Stimulated activated effector memory CD8-positive, alpha-beta T cell treated with anti-CD3 and anti-CD28 coated beads, Interleukin-12 subunit alpha, Interleukin-12 subunit beta, amount 100 ng/mL, for 72 hours (primary cell): Measurements from ENCODE around the gene ST8SIA4.
A peak's percentile ranks its signal among the peaks of the same experiment; 100 is the strongest.
"Not testable (repeated sequence)": the region's sequence is repeated elsewhere in the genome, so short reads cannot be mapped to it uniquely, and the experiment has no call there.

Experiments
- ATAC-seq: fragments of 150-1000 bp; cut with Tn5 transposase; 2 replicates; pipeline ENCODE4 v1.10.0; 2021
- DNase-seq, 2 donors: peaks; one replicate each; pipeline ENCODE4 v3.0.0; 2021 to 2022; ENCODE audit warnings: low spot score in 2 of 2
- H3K27ac Mint-ChIP-seq: one replicate; pipeline ENCODE4 v1.8.0; 2022; ENCODE audit warnings: mild to moderate bottlenecking, mixed read lengths
- H3K36me3 Mint-ChIP-seq: one replicate; pipeline ENCODE4 v1.8.0; 2022; ENCODE audit warnings: mild to moderate bottlenecking, mixed read lengths
- H3K4me1 Mint-ChIP-seq: one replicate; pipeline ENCODE4 v1.8.0; 2022; ENCODE audit warnings: mixed read lengths
- H3K4me3 Mint-ChIP-seq: one replicate; pipeline ENCODE4 v1.8.0; 2022; ENCODE audit warnings: mild to moderate bottlenecking, mixed read lengths
- H3K9me3 Mint-ChIP-seq: one replicate; pipeline ENCODE4 v1.8.0; 2022; ENCODE audit warnings: mixed read lengths

The ST8SIA4 gene

GRCh38 chr5:100789694-100790093 lies 113.4 kb downstream of the ST8SIA4 start:
- Mint-ChIP-seq H3K4me3 (peak overlapping the region; percentile 1), H3K36me3 (no peaks in the 10 kb centered on the region), H3K4me1 (no peaks in the 10 kb centered on the region), H3K27ac (no peak overlapping the region), H3K9me3 (peaks cover 2% of the 10 kb centered on the region)
- DNase-seq (no peak), ATAC-seq (peak; percentile 85)

GRCh38 chr5:100788417-100788816 lies 114.7 kb downstream of the ST8SIA4 start:
- no peak overlapping the region for H3K27ac Mint-ChIP-seq
- no peak overlapping the region for H3K4me3 Mint-ChIP-seq
- ATAC-seq: no peak

GRCh38 chr5:100787648-100788047 lies 115.4 kb downstream of the ST8SIA4 start:
- H3K36me3 Mint-ChIP-seq: no peaks in the 10 kb centered on the region
- no peaks in the 10 kb centered on the region for H3K4me1 Mint-ChIP-seq
- peaks cover 2% of the 10 kb centered on the region for H3K9me3 Mint-ChIP-seq
- ATAC-seq (no peak), DNase-seq (no peak)
- H3K4me3 Mint-ChIP-seq: no peak overlapping the region
- H3K27ac Mint-ChIP-seq: no peak overlapping the region

More at GRCh38 chr5:100788417-100788816, 114.7 kb downstream of the ST8SIA4 start:
- Mint-ChIP-seq H3K9me3 (peaks cover 2% of the 10 kb centered on the region), H3K4me1 (no peaks in the 10 kb centered on the region), H3K36me3 (no peaks in the 10 kb centered on the region)
- no peak for DNase-seq

- H3K4me3 Mint-ChIP-seq, H3K36me3 Mint-ChIP-seq, H3K9me3 Mint-ChIP-seq, DNase-seq, ATAC-seq, H3K27ac Mint-ChIP-seq, H3K4me1 Mint-ChIP-seq: not testable (repeated sequence)
Observed at GRCh38 chr5:100785536-100785935, 117.5 kb downstream of the ST8SIA4 start.

GRCh38 chr5:100780376-100780870 lies 122.7 kb downstream of the ST8SIA4 start:
- Mint-ChIP-seq H3K4me3 (peak overlapping the region; percentile 55), H3K36me3 (no peaks in the 10 kb centered on the region), H3K4me1 (peaks cover 34% of the 10 kb centered on the region), H3K9me3 (peaks cover 6% of the 10 kb centered on the region), H3K27ac (peak overlapping the region; percentile 85)
- DNase-seq (no peak), ATAC-seq (peak; percentile 86)

GRCh38 chr5:100779669-100780375 lies 123.3 kb downstream of the ST8SIA4 start:
- H3K36me3 Mint-ChIP-seq: no peaks in the 10 kb centered on the region
- DNase-seq (no peak), ATAC-seq (peak; percentile 33)
- peaks cover 40% of the 10 kb centered on the region for H3K4me1 Mint-ChIP-seq
- H3K4me3 Mint-ChIP-seq: peak overlapping the region; percentile 55
- H3K27ac Mint-ChIP-seq: peak overlapping the region; percentile 85
- H3K9me3 Mint-ChIP-seq: peaks cover 3% of the 10 kb centered on the region

- Mint-ChIP-seq H3K4me1 (peaks cover 40% of the 10 kb centered on the region), H3K36me3 (no peaks in the 10 kb centered on the region), H3K9me3 (peaks cover 3% of the 10 kb centered on the region), H3K27ac (no peak overlapping the region), H3K4me3 (no peak overlapping the region)
- ATAC-seq (no peak), DNase-seq (no peak)
Observed at GRCh38 chr5:100777680-100778300, 125.3 kb downstream of the ST8SIA4 start.

- no peak for ATAC-seq
Observed at GRCh38 chr5:100775533-100775855, 127.6 kb downstream of the ST8SIA4 start.

GRCh38 chr5:100772548-100772947 lies 130.5 kb downstream of the ST8SIA4 start:
- Mint-ChIP-seq H3K4me1 (peaks cover 9% of the 10 kb centered on the region), H3K4me3 (no peak overlapping the region), H3K27ac (no peak overlapping the region), H3K9me3 (no peaks in the 10 kb centered on the region), H3K36me3 (no peaks in the 10 kb centered on the region)
- ATAC-seq (no peak), DNase-seq (no peak)

More at GRCh38 chr5:100775533-100775855, 127.6 kb downstream of the ST8SIA4 start:
- H3K36me3 Mint-ChIP-seq: no peaks in the 10 kb centered on the region
- peaks cover 30% of the 10 kb centered on the region for H3K4me1 Mint-ChIP-seq
- H3K4me3 Mint-ChIP-seq: no peak overlapping the region
- DNase-seq: no peak
- no peaks in the 10 kb centered on the region for H3K9me3 Mint-ChIP-seq
- peak overlapping the region; percentile 27 for H3K27ac Mint-ChIP-seq

GRCh38 chr5:100772006-100772405 lies 131.1 kb downstream of the ST8SIA4 start:
- H3K4me3 Mint-ChIP-seq: no peak overlapping the region
- H3K36me3 Mint-ChIP-seq: no peaks in the 10 kb centered on the region
- no peak overlapping the region for H3K27ac Mint-ChIP-seq
- ATAC-seq (no peak), DNase-seq (no peak)
- peaks cover 6% of the 10 kb centered on the region for H3K4me1 Mint-ChIP-seq
- H3K9me3 Mint-ChIP-seq: no peaks in the 10 kb centered on the region

GRCh38 chr5:100771181-100771580 lies 131.9 kb downstream of the ST8SIA4 start:
- Mint-ChIP-seq H3K9me3 (no peaks in the 10 kb centered on the region), H3K4me1 (peaks cover 6% of the 10 kb centered on the region), H3K36me3 (no peaks in the 10 kb centered on the region), H3K4me3 (no peak overlapping the region), H3K27ac (no peak overlapping the region)
- DNase-seq (no peak), ATAC-seq (no peak)

- no peaks in the 10 kb centered on the region for H3K9me3 Mint-ChIP-seq
- no peaks in the 10 kb centered on the region for H3K4me1 Mint-ChIP-seq
- H3K27ac Mint-ChIP-seq: no peak overlapping the region
- no peak overlapping the region for H3K4me3 Mint-ChIP-seq
- no peaks in the 10 kb centered on the region for H3K36me3 Mint-ChIP-seq
- no peak for ATAC-seq
- DNase-seq: no peak
Observed at GRCh38 chr5:100768221-100768620, 134.9 kb downstream of the ST8SIA4 start.

- no peak overlapping the region for H3K4me3 Mint-ChIP-seq
- DNase-seq: no peak
- no peaks in the 10 kb centered on the region for H3K36me3 Mint-ChIP-seq
- H3K4me1 Mint-ChIP-seq: no peaks in the 10 kb centered on the region
- no peaks in the 10 kb centered on the region for H3K9me3 Mint-ChIP-seq
- H3K27ac Mint-ChIP-seq: no peak overlapping the region
- ATAC-seq: no peak
Observed at GRCh38 chr5:100762995-100763394, 140.1 kb downstream of the ST8SIA4 start.

- ATAC-seq: no peak
- no peaks in the 10 kb centered on the region for H3K36me3 Mint-ChIP-seq
- H3K4me1 Mint-ChIP-seq: no peaks in the 10 kb centered on the region
- H3K4me3 Mint-ChIP-seq: no peak overlapping the region
- H3K27ac Mint-ChIP-seq: no peak overlapping the region
- no peaks in the 10 kb centered on the region for H3K9me3 Mint-ChIP-seq
- no peak for DNase-seq
Observed at GRCh38 chr5:100762108-100762507, 141.0 kb downstream of the ST8SIA4 start.

- Mint-ChIP-seq H3K9me3 (no peaks in the 10 kb centered on the region), H3K27ac (no peak overlapping the region), H3K4me3 (no peak overlapping the region), H3K4me1 (no peaks in the 10 kb centered on the region), H3K36me3 (no peaks in the 10 kb centered on the region)
- ATAC-seq (no peak), DNase-seq (no peak)
Observed at GRCh38 chr5:100761192-100761591, 141.9 kb downstream of the ST8SIA4 start.

- no peak overlapping the region for H3K27ac Mint-ChIP-seq
- H3K36me3 Mint-ChIP-seq: no peaks in the 10 kb centered on the region
- no peaks in the 10 kb centered on the region for H3K4me1 Mint-ChIP-seq
- H3K4me3 Mint-ChIP-seq: no peak overlapping the region
- no peaks in the 10 kb centered on the region for H3K9me3 Mint-ChIP-seq
- ATAC-seq: no peak
- DNase-seq: no peak
Observed at GRCh38 chr5:100760688-100761087, 142.4 kb downstream of the ST8SIA4 start.
